Measurements from ENCODE around the gene RAD51B. TPM values are rescaled to one million over a fixed set of nuclear protein-coding genes. Genes with fewer than 3 reads are reported as not detected.

Gene RAD51B
- total RNA-seq, 1 experiment from 2014 or later = 20.0 TPM

GRCh38 chr14:68346556-68347343 lies 527.2 kb downstream of the RAD51B start:
- Histone ChIP-seq H3K79me2 (ENCODE audit: insufficient read depth, low read length) (no peaks in the 10 kb centered on the region), H3K27me3 (ENCODE audit: insufficient read depth, low read length) (no peaks in the 10 kb centered on the region), H2AFZ (ENCODE audit: low read depth, low read length, poor library complexity, severe bottlenecking) (no peak overlapping the region), H4K20me1 (ENCODE audit: insufficient read depth) (no peaks in the 10 kb centered on the region), H3K9ac (ENCODE audit: low read length) (no peak overlapping the region), H3K4me1 (ENCODE audit: control insufficient read depth in 1 of 2, insufficient read depth in 2 of 2, low read length in 2 of 2) (no peaks in the 10 kb centered on the region), H3K9me3 (ENCODE audit: control insufficient read depth in 1 of 2, insufficient read depth in 1 of 2, low read depth in 1 of 2, low read length in 2 of 2) (peaks cover 0 to 9% of the 10 kb centered on the region in 2 experiments; a peak in 1 of 4 replicates), H3K36me3 (ENCODE audit: control insufficient read depth in 1 of 2, insufficient read depth in 2 of 2, low read length in 2 of 2) (0 out of 4 replicates have a peak, but pooled peaks cover 0 to 3% of the 10 kb centered on the region in 2 experiments), H3K27ac (ENCODE audit: low read depth, low read length) (no peak overlapping the region), H3K9me2 (ENCODE audit: insufficient read depth) (no peaks in the 10 kb centered on the region), H3K4me3 (replicated peaks in 1 of 2; ENCODE audit: low read depth in 1 of 2, low read length in 2 of 2) (no peak overlapping the region), H3K4me2 (ENCODE audit: low read length) (no peak overlapping the region)
- intact Hi-C loops (cut with micrococcal nuclease) = no loop called here
- RAD21 ChIA-PET (ENCODE audit: low non-redundant PET in 1 of 2, low total read pairs in 2 of 2, uncharacterized antibody in 2 of 2, unreplicated experiment in 2 of 2) = no interaction called here
- CTCF ChIA-PET = no interaction called here
- ATAC-seq (no peak), DNase-seq (ENCODE audit: low read depth, low spot score) (no peak)
- no TSS peak for BruUV-seq (replicated peaks)
- POLR2A ChIA-PET = no interaction called here
- no peak for TF ChIP-seq MAX (IDR thresholded peaks at IDR 0.05)
- TF ChIP-seq SRF (IDR thresholded peaks at IDR 0.05; ENCODE audit: low read depth) = no peak
- no peak for TF ChIP-seq ZFX (IDR thresholded peaks at IDR 0.05)
- TF ChIP-seq SP1 (IDR thresholded peaks at IDR 0.05; ENCODE audit: low read depth) = no peak
- no peak for TF ChIP-seq POLR2AphosphoS5 (IDR thresholded peaks at IDR 0.05; ENCODE audit: low read depth, low read length)
- no peak for TF ChIP-seq YY1 (IDR thresholded peaks at IDR 0.05; ENCODE audit: extremely low read depth, insufficient replicate concordance, low read depth, low read length)
- TF ChIP-seq CBX3 (IDR thresholded peaks at IDR 0.05; ENCODE audit: low read depth) = no peak

DNA sequence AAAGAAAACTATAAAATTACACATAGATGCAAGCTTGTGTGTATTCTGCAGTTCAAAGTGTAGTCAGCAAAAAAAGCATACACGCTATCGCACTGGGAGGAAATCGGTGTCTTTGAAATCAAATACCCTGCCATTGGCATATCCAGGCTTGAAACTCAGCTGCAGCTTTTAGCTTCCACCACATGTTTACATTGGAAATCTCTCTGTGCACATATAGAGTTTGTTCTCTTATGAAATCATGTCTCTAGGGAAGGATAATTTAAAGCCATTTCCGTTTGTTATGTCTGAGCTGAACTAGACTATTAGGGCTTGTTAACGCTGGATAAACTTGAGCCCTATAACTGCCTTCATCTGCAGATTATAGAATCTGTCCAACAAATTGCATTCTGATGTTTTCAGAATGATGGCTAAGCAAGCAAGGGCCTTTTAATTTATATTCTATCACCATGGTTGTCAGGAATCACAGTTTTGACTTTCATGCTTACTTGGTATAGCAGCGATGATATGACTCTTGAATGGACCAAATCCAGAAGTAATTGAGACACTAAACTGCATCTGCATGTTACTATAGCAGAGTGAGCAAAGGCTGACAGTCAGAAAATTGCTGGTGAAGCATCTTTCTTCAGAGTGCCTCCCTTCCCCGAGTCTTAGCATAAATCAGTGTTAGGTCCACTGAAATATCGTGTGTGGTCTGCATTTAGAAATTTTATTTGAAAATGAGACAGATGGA lies 530.5 kb downstream of the RAD51B start:
- no peak overlapping the region for H3K4me2 ChIP-seq (ENCODE audit: low read length)
- H3K79me2 ChIP-seq (ENCODE audit: insufficient read depth, low read length) = no peaks in the 10 kb centered on the region
- TF ChIP-seq, protein P1, sequence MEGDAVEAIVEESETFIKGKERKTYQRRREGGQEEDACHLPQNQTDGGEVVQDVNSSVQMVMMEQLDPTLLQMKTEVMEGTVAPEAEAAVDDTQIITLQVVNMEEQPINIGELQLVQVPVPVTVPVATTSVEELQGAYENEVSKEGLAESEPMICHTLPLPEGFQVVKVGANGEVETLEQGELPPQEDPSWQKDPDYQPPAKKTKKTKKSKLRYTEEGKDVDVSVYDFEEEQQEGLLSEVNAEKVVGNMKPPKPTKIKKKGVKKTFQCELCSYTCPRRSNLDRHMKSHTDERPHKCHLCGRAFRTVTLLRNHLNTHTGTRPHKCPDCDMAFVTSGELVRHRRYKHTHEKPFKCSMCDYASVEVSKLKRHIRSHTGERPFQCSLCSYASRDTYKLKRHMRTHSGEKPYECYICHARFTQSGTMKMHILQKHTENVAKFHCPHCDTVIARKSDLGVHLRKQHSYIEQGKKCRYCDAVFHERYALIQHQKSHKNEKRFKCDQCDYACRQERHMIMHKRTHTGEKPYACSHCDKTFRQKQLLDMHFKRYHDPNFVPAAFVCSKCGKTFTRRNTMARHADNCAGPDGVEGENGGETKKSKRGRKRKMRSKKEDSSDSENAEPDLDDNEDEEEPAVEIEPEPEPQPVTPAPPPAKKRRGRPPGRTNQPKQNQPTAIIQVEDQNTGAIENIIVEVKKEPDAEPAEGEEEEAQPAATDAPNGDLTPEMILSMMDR (IDR thresholded peaks at IDR 0.05 in 2 of 3, conservative IDR thresholded peaks at IDR 0.05 in 1 of 3; ENCODE audit: borderline replicate concordance in 1 of 3, insufficient read depth in 1 of 3, low read depth in 2 of 3, low read length in 2 of 3) = no peak
- TF ChIP-seq YY1 (IDR thresholded peaks at IDR 0.05; ENCODE audit: extremely low read depth, insufficient replicate concordance, low read depth, low read length) (no peak), SRF (IDR thresholded peaks at IDR 0.05; ENCODE audit: low read depth) (no peak), ZFX (IDR thresholded peaks at IDR 0.05) (no peak), SP1 (IDR thresholded peaks at IDR 0.05; ENCODE audit: low read depth) (no peak), CEBPB (IDR thresholded peaks at IDR 0.05; ENCODE audit: low read depth) (no peak)
- no peaks in the 10 kb centered on the region for H3K27me3 ChIP-seq (ENCODE audit: insufficient read depth, low read length)
- H3K36me3 ChIP-seq (ENCODE audit: control insufficient read depth in 1 of 2, insufficient read depth in 2 of 2, low read length in 2 of 2) = 0 out of 4 replicates have a peak, but pooled peaks cover 0 to 3% of the 10 kb centered on the region in 2 experiments
- BruUV-seq (replicated peaks) = no TSS peak
- no peaks in the 10 kb centered on the region for H3K9me2 ChIP-seq (ENCODE audit: insufficient read depth)
- H3K27ac ChIP-seq (ENCODE audit: low read depth, low read length) = no peak overlapping the region
- H3K4me1 ChIP-seq (ENCODE audit: control insufficient read depth in 1 of 2, insufficient read depth in 2 of 2, low read length in 2 of 2) = no peaks in the 10 kb centered on the region
- H3K9me3 ChIP-seq (ENCODE audit: control insufficient read depth in 1 of 2, insufficient read depth in 1 of 2, low read depth in 1 of 2, low read length in 2 of 2) = peaks cover 0 to 9% of the 10 kb centered on the region in 2 experiments; a peak in 1 of 4 replicates
- no peak overlapping the region for H3K4me3 ChIP-seq (replicated peaks in 1 of 2; ENCODE audit: low read depth in 1 of 2, low read length in 2 of 2)
- intact Hi-C loops (cut with micrococcal nuclease) = no loop called here
- POLR2A ChIA-PET = no interaction called here
- H2AFZ ChIP-seq (ENCODE audit: low read depth, low read length, poor library complexity, severe bottlenecking) = no peak overlapping the region
- no peaks in the 10 kb centered on the region for H4K20me1 ChIP-seq (ENCODE audit: insufficient read depth)
- ATAC-seq (no peak), DNase-seq (ENCODE audit: low read depth, low spot score) (no peak)
- no peak overlapping the region for H3K9ac ChIP-seq (ENCODE audit: low read length)
- CTCF ChIA-PET = interaction anchor here (1.0 kb wide), 1 partner anchor 494 kb away, joined by 3 read pairs; no protein-coding TSS in a partner anchor
- RAD21 ChIA-PET (ENCODE audit: low non-redundant PET in 1 of 2, low total read pairs in 2 of 2, uncharacterized antibody in 2 of 2, unreplicated experiment in 2 of 2) = no interaction called here

Measured in HCT116 (cell line).